Stimulated activated naive CD8-positive, alpha-beta T cell treated with anti-CD3 and anti-CD28 coated beads, Interleukin-15, Interleukin-2, amounts not matched to agents 100 U/mL and 50 U/mL, for 24 hours (primary cell): ENCODE measurements around the gene OR4E1.
A peak's percentile ranks its signal among the peaks of the same experiment; 100 is the strongest.
"Not testable (repeated sequence)": the region's sequence is repeated elsewhere in the genome, so short reads cannot be mapped to it uniquely, and the experiment has no call there.

Source experiments
- ATAC-seq: fragments of 150-1000 bp; cut with Tn5 transposase; one replicate; pipeline ENCODE4 v1.10.0; 2021
- DNase-seq: peaks from one replicate; pipeline ENCODE4 v3.0.0; 2021

Gene OR4E1

GRCh38 chr14:21673718-21674117 is at the start of gene OR4E1:
OR4E1 (minus strand) TSS chr14:21673818; CDS start chr14:21670935, 2,883 bp downstream.
- ATAC-seq: no peak
- DNase-seq: no peak

- ATAC-seq (no peak), DNase-seq (no peak)
Measured at GRCh38 chr14:21721504-21721903, 47.9 kb upstream of the OR4E1 start.

- ATAC-seq (no peak), DNase-seq (no peak)
Measured at GRCh38 chr14:21719841-21720240, 46.2 kb upstream of the OR4E1 start.

DNA sequence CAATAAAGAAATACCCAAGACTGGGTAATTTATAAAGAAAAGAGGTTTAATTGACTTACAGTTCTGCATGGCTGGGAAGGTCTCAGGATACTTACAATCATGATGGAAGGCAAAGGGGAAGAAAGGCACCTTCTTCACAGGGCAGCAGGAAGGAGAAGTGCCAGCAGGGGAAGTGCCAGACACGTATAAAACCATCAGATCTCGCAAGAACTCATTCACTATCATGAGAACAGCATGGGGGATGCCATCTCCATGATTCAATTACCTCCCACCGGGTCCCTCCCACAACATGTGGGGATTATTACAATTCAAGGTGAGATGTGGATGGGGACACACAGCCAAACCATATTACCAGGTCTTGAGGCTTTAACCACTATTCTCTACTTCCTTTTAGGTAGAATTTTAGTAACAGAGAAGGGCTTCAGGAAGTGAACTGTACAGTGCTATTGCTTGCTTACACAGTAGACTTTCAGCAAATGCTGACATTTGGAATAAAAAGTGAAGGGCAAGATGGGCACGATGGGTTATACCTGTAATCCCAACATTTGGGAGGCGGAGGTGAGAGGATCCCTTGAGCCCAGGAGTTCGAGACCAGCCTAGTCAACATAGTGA is 40.8 kb upstream of the OR4E1 start:
- no peak for DNase-seq
- ATAC-seq: no peak

DNA sequence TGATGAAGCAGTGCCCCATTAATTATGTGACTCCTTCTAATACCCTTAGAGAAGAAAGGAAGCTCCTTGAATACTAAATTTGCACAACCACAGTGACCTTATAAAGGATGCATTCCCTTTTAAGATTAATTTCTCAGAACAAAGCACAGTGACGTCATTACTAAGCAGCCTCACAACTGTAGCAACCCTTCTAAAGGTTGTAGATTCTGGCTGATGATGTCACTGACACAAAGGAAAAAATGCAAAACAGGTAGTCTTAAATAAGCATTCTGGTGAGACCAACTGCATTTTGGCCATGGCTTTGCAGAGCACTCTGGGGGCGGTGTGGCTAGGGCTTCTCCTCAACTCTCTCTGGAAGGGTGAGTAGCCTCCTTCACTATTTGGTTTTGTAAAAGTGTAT is 38.4 kb upstream of the OR4E1 start:
- DNase-seq (no peak), ATAC-seq (peak; percentile 32)

DNA sequence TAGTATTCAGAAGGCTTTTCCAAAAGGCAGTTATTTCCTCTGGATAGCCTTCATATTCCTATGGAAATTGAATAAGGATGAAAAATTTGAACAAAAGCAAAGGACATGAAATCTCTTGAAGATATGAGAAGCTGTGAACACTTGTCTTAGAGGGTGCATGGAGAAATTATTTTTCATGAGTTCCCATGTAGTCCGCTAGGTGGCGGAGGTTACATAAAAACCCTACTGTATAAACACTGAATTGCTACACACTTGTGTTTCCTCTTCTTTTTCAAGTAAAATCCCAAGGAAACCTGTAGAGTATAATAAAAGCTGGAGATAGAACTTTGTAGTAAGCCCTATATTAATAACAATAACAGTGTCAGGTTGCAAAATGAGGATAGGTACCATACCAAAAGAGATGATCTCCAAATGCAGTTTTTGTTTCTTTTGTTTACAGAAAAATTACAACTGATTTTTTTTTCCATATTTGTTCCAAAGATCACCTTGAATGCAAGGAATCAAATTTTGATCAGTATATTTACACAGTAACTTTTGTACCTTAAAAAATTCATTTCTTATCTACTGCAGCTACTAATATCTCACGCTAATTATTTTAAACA is 37.8 kb upstream of the OR4E1 start:
- ATAC-seq (no peak), DNase-seq (peak; percentile 18)

DNA sequence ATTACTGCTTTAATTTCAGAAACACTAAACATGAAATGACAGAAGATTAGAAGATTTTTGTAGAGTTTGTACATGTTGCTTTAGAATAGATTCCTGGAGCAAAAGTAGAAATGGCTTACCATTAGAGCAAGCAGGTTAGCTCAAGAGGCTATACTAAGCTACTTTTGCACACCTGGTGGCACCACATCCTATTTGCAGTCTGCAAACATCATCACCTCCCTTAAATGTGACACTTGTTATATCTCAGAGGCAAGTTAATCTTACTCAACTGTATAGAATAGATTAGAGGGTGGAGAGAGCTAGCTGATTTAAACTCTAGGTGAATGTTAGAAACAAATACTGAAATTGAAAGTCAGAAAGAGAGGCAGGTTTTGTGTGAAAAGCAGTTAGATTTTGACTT is 30.7 kb upstream of the OR4E1 start:
- DNase-seq (no peak), ATAC-seq (no peak)

- ATAC-seq (peak; percentile 97), DNase-seq (no peak)
Measured at GRCh38 chr14:21703357-21704326, 30.0 kb upstream of the OR4E1 start.

GRCh38 chr14:21702316-21702715 is 28.7 kb upstream of the OR4E1 start:
- DNase-seq: no peak
- no peak for ATAC-seq

DNA sequence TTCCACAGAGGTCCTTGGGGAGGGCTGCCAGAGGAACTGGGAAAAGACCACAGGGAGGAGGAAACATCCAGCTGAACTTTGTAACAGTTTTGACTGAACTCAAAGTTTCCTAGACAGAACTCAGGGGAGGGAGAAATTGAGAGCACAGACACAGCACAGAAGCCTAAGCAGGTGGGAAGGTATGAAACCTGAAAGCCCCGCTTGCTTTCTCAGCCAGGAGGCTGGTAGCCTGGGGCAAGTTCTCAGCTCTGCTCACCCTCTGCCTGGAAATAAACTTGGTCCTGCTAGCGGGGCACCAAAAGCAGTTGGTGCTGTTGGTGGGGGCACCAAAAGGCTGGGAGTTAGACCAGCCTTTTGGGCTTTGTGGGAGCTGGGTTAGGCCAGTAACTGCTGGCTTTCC is 25.9 kb upstream of the OR4E1 start:
- DNase-seq (no peak), ATAC-seq (no peak)

DNA sequence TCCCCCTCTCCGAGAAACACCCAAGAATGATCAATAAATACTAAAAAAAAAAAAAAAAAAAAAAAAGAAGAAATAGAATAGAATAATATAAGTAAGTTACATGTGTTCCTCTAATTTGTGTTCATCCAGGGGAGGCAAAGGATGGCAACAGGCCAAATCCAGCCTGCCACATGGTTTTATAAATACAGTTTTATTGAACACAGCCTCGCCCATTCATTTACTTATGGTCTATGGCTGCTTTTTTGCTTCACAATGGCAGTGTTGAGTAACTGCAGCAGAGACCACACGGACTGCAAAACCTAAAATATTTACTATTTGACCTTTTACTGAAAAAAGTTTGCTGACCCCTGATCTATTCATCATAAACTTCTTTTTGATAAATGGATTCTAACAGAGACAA is 24.9 kb upstream of the OR4E1 start:
- DNase-seq, ATAC-seq: not testable (repeated sequence)

DNA sequence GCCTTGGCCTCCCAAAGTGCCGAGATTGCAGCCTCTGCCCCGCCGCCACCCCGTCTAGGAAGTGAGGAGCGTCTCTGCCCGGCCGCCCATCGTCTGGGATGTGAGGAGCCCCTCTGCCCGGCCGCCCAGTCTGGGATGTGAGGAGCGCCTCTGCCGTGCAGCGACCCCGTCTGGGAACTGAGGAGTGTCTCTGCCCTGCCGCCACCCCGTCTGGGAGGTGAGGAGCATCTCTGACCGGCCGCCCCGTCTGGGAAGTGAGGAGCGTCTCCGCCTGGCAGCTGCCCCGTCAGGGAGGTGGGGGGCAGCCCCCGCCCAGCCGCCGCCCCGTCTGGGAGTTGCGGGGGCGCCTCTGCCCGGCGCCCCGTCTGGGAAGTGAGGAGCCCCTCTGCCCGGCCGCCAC is 24.0 kb upstream of the OR4E1 start:
- ATAC-seq: not testable (repeated sequence)

DNA sequence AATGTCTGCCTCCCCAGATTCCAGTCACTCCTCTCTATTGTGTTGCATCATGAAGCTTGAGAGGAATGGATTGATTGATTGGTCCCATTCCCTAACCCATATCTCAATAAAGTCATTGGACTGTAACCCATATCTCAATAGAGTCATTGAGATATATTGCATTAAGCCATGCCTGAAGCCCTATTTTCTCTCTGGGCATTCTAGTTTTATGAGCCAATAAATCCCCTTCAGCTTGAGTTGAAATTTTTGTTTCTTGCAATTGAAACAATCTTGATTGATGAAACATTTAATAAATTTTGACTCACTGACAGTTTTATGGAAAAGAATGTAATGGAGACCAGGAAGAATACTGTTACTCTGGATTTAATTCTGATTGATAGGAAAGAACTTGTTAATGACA is 20.8 kb upstream of the OR4E1 start:
- ATAC-seq (no peak), DNase-seq (no peak)

More for the DNA sequence above, 24.0 kb upstream of the OR4E1 start:
- DNase-seq: not testable (repeated sequence)

DNA sequence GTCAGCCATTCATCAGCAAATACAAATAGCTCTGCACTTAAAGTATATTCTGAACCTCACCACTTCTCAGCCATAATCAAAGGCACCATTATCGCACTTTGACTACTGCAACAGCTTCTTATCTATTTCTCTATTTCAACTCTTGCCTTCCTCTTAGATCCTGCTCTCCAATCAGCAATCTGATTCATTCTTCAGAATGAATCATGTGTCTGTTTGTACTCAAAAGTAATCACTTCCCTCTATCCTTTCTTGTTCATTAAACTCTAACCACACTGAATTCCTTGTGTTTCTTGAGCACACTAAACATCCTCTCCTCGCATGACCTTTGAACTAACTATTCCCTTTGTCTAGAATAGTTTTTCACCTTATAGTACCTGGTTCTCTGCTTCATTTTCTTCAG is 12.8 kb upstream of the OR4E1 start:
- DNase-seq (no peak), ATAC-seq (no peak)

- ATAC-seq (no peak), DNase-seq (no peak)
Measured at GRCh38 chr14:21680072-21680471, 6.5 kb upstream of the OR4E1 start.

- ATAC-seq (no peak), DNase-seq (no peak)
Measured at GRCh38 chr14:21675566-21675965, 1.9 kb upstream of the OR4E1 start.

- no peak for DNase-seq
- no peak for ATAC-seq
Measured at GRCh38 chr14:21672116-21672515, 1.5 kb downstream of the OR4E1 start.

GRCh38 chr14:21671371-21671770 is 2.2 kb downstream of the OR4E1 start:
- ATAC-seq: no peak

GRCh38 chr14:21669284-21669683 is 4.3 kb downstream of the OR4E1 start:
- no peak for DNase-seq

More at GRCh38 chr14:21671371-21671770, 2.2 kb downstream of the OR4E1 start:
- no peak for DNase-seq

DNA sequence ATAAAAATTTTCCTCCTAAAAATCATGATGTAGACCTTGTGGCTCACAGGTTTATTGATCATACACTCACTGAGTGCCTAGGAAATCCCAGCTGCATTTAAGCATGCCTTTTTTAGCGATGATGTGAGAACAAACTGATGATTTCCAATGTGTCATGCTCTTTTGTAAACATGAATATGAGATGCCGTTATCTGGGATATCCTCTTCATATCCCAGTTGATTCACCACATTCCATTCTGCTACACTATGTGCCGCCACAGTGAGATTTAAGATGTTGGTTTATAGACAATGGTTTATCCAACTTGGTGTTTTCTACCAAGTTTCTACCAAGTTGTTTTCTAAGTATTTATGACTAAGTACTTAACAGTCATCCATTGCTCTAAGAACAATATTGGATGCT is 5.2 kb downstream of the OR4E1 start:
- ATAC-seq (no peak), DNase-seq (no peak)

More at GRCh38 chr14:21669284-21669683, 4.3 kb downstream of the OR4E1 start:
- ATAC-seq: no peak

GRCh38 chr14:21656980-21657379 is 16.6 kb downstream of the OR4E1 start:
- ATAC-seq: no peak
- DNase-seq: no peak

- ATAC-seq: no peak
- DNase-seq: no peak
Measured at GRCh38 chr14:21654215-21654614, 19.4 kb downstream of the OR4E1 start.

DNA sequence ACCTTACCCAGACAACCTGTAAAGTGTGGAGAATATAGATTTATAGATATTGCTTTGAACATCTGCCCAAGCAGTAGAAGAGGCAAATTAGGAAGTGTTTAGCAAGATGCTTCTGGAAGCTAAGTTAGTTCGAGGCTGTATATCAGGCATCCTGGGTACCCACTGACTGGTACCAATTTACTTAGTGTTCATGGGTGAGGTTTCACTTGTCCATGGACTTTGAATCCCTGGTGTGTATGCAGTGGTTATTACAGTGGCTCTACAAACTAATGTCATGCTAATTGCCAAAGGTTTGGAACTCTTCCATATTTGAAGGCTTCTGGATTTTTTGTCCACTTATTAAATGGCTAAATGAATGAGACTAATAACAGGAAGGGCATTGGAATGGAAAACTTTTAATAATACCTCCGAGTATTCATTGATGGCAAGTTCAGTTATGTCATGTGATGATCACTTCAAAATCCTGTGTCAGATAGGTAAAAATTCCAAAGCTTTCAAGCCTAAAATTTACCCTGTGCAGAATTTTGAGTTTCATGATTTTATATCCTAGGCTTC is 20.2 kb downstream of the OR4E1 start, which contains the start of gene OR4E2:
TSS of gene OR4E2 (plus strand) at position 505 of the 555 bp plus-strand sequence. CDS start 11,248 bp downstream, outside the sequence.
- DNase-seq (no peak), ATAC-seq (no peak)
